Limb (tissue), 2 donors: ENCODE results near the gene MXRA8.

ENCODE experiments used
- DNase-seq, 2 donors: peaks; one replicate each; pipeline ENCODE4 v3.0.0-alpha.2; 2016; ENCODE audit errors: extremely low spot score in 2 of 2

MXRA8 gene

GRCh38 chr1:1335792-1336248, 22.5 kb downstream of the MXRA8 start:
- no peak for DNase-seq

- no peak for DNase-seq
Measured at GRCh38 chr1:1335283-1335682, 23.1 kb downstream of the MXRA8 start.

- no peak for DNase-seq
Measured at GRCh38 chr1:1334835-1335234, 23.5 kb downstream of the MXRA8 start.

- DNase-seq = no peak
Measured at GRCh38 chr1:1333551-1334241, 24.7 kb downstream of the MXRA8 start.

GRCh38 chr1:1332774-1333480, 25.4 kb downstream of the MXRA8 start:
- DNase-seq = no peak

- no peak for DNase-seq
Measured at GRCh38 chr1:1332031-1332755, 26.2 kb downstream of the MXRA8 start.

GRCh38 chr1:1331068-1331965, 27.0 kb downstream of the MXRA8 start, which contains the start of gene TAS1R3:
Gene TAS1R3 (plus strand): TSS chr1:1331280. CDS start chr1:1331346, 66 bp downstream.
- no peak for DNase-seq

GRCh38 chr1:1330366-1331067, 27.8 kb downstream of the MXRA8 start:
- no peak for DNase-seq

- DNase-seq = no peak
Measured at GRCh38 chr1:1329304-1330210, 28.8 kb downstream of the MXRA8 start.

GRCh38 chr1:1328254-1328653, 30.1 kb downstream of the MXRA8 start:
- no peak for DNase-seq

GRCh38 chr1:1327291-1327690, 31.1 kb downstream of the MXRA8 start:
- DNase-seq = no peak

- no peak for DNase-seq
Measured at GRCh38 chr1:1326075-1326605, 32.2 kb downstream of the MXRA8 start.

GRCh38 chr1:1325288-1326074, 32.9 kb downstream of the MXRA8 start:
- no peak for DNase-seq

GRCh38 chr1:1324524-1325287, 33.6 kb downstream of the MXRA8 start, which contains the start of the genes CPTP and INTS11:
Gene CPTP (plus strand): TSS chr1:1324802. CDS start chr1:1326911, 2,109 bp downstream.
Gene INTS11 (minus strand): TSS chr1:1324660. CDS start chr1:1324608, 52 bp downstream.
- peak; percentile 91 to 97 for DNase-seq

GRCh38 chr1:1324084-1324523, 34.3 kb downstream of the MXRA8 start:
- DNase-seq = no peak

- no peak for DNase-seq
Measured at GRCh38 chr1:1322952-1323351, 35.4 kb downstream of the MXRA8 start.

- no peak for DNase-seq
Measured at GRCh38 chr1:1322418-1322817, 35.9 kb downstream of the MXRA8 start.
